Endothelial cell of umbilical vein (primary cell): Measurements from ENCODE around the gene ZNF689. TPM values are rescaled to one million over a fixed set of nuclear protein-coding genes. Genes with fewer than 3 reads are reported as not detected.

Experiments used
- BruUV-seq: library from RNA; stranded (reverse); fragments of 400-500 nt; replicated peaks from 2 replicates; lab custom pipeline; 2021; lab: Mats Ljungman, UMichigan
- CTCF ChIA-PET: fragments of 300-600, 350-600 bp; sonication (Branson Sonifier 250); formaldehyde crosslinking; loops from one replicate; lab custom pipeline; 2021; ENCODE audit warnings: antibody characterized with exemption, inconsistent platforms; lab: Charles Lee
- POLR2A ChIA-PET: fragments of 300-600, 350-600 bp; sonication (Branson Sonifier 250); formaldehyde crosslinking; loops from one replicate; lab custom pipeline; 2021; ENCODE audit warnings: antibody characterized with exemption, inconsistent platforms; lab: Charles Lee
- DNase-seq: peaks from one replicate; pipeline ENCODE4 v3.0.0-alpha.2; 2011; ENCODE audit warnings: low read depth, low spot score
- FAIRE-seq: peaks from 2 replicates; lab custom pipeline; 2011; peaks lifted over from hg19 to GRCh38; lab: Jason Lieb, UNC
- H2AFZ ChIP-seq: 2 replicates; pipeline ENCODE4 v1.6.0; 2012; ENCODE audit warnings: low read depth, low read length, control low read depth, inconsistent platforms
- H3K27ac ChIP-seq: 2 replicates; pipeline ENCODE4 v1.5.1; 2011; ENCODE audit warnings: low read depth, mild to moderate bottlenecking, control low read depth, low read length, moderate library complexity; ENCODE audit not compliant: insufficient read depth
- H3K27me3 ChIP-seq, 2 experiments: 2 replicates each; pipeline versions ENCODE4 v1.6.0 to v1.6.1; 2011; ENCODE audit warnings: low read length in 2 of 2, mixed read lengths in 1 of 2; ENCODE audit not compliant: control insufficient read depth in 2 of 2, insufficient read depth in 2 of 2
- H3K36me3 ChIP-seq, 2 experiments: 2 replicates in 1 of 2; 3 replicates in 1 of 2; pipeline ENCODE4 v1.5.1; 2011; ENCODE audit warnings: low read length in 2 of 2, mild to moderate bottlenecking in 1 of 2, moderate library complexity in 1 of 2; ENCODE audit not compliant: control insufficient read depth in 2 of 2, insufficient read depth in 2 of 2; ENCODE audit errors: extremely low read depth in 1 of 2
- H3K4me1 ChIP-seq: 3 replicates; pipeline ENCODE4 v1.5.1; 2011; ENCODE audit warnings: mild to moderate bottlenecking, low read length; ENCODE audit not compliant: control insufficient read depth, insufficient read depth; ENCODE audit errors: extremely low read depth
- H3K4me2 ChIP-seq: 2 replicates; pipeline ENCODE4 v1.6.1; 2011; ENCODE audit warnings: low read length, control low read depth, mixed read lengths; ENCODE audit not compliant: insufficient read depth
- H3K4me3 ChIP-seq, 3 experiments: fragments of 200-600 bp in 1 of 3; sonication (generic), shearing (Covaris generic) in 1 of 3; replicated peaks in 1 of 3; 2 replicates each; pipeline ENCODE4 v1.5.1; 2011 to 2016; ENCODE audit warnings: control low read depth in 3 of 3, low read length in 3 of 3, mild to moderate bottlenecking in 2 of 3, inconsistent platforms in 1 of 3, low read depth in 1 of 3, moderate library complexity in 1 of 3; ENCODE audit not compliant: insufficient read depth in 1 of 3
- H3K79me2 ChIP-seq: 2 replicates; pipeline ENCODE4 v1.6.0; 2012; ENCODE audit warnings: low read length, inconsistent platforms; ENCODE audit not compliant: control insufficient read depth, insufficient read depth
- H3K9ac ChIP-seq: replicated peaks from 2 replicates; pipeline ENCODE3; 2011; ENCODE audit warnings: low read length, control low read depth; ENCODE audit not compliant: insufficient read depth; ENCODE audit errors: extremely low read depth
- H3K9me1 ChIP-seq: replicated peaks from 3 replicates; pipeline ENCODE4 v1.6.0; 2011; ENCODE audit warnings: mild to moderate bottlenecking, low read length; ENCODE audit not compliant: control insufficient read depth, insufficient read depth; ENCODE audit errors: extremely low read depth
- H3K9me3 ChIP-seq: replicated peaks from 2 replicates; pipeline ENCODE4 v1.5.1; 2012; ENCODE audit warnings: low read length, inconsistent platforms; ENCODE audit not compliant: control insufficient read depth, insufficient read depth
- H4K20me1 ChIP-seq: replicated peaks from 2 replicates; pipeline ENCODE3; 2011; ENCODE audit warnings: mild to moderate bottlenecking, low read length; ENCODE audit not compliant: control insufficient read depth, insufficient read depth; ENCODE audit errors: extremely low read depth
- GATA2 ChIP-seq: IDR thresholded peaks from 2 replicates; pipeline ENCODE4 v1.7.0; 2011; ENCODE audit warnings: low read depth, mild to moderate bottlenecking, moderate library complexity, mixed read lengths, low read length; ENCODE audit not compliant: insufficient read length, insufficient read depth
- JUN ChIP-seq: IDR thresholded peaks from 2 replicates; pipeline ENCODE4 v1.6.1; 2011; ENCODE audit warnings: borderline replicate concordance, low read depth; ENCODE audit not compliant: insufficient read length, insufficient read depth
- MYC ChIP-seq: IDR thresholded peaks from one replicate; pipeline ENCODE4 v1.6.1; 2011; ENCODE audit warnings: mild to moderate bottlenecking, low read depth, low read length
- POLR2A ChIP-seq: IDR thresholded peaks from 2 replicates; pipeline ENCODE4 v1.6.1; 2012; ENCODE audit warnings: low read depth, mild to moderate bottlenecking, control low read depth, low read length
- POLR2AphosphoS5 ChIP-seq: IDR thresholded peaks from 2 replicates; pipeline ENCODE4 v1.6.1; 2012; ENCODE audit warnings: low read depth, mild to moderate bottlenecking, control low read depth, low read length, moderate library complexity; ENCODE audit not compliant: insufficient read depth
- dilution Hi-C: fragments of 300-500 bp; cut with MboI; formaldehyde crosslinking; loops from one replicate; pipeline ENCODE4 v1.15.0; 2019; ENCODE audit warnings: low sequenced_read_pairs; ENCODE audit not compliant: extremely low pct_ligation_motif_present
- intact Hi-C: fragments of 100-400 bp; cut with micrococcal nuclease; formaldehyde crosslinking; loops from one replicate; pipeline ENCODE4 v1.10.0; 2022
- polyA plus RNA-seq, 4 experiments: library from polyadenylated mRNA; depleted of rRNA in 3 of 4; stranded (reverse) in 3 of 4; unstranded in 1 of 4; fragments of >200 nt; gene quantifications; 2 replicates each; pipeline versions ENCODE4 v1.2.1 to v1.2.3, GENCODE V29; 2011 to 2012; ENCODE audit warnings: missing spikeins in 1 of 4
- total RNA-seq: library from RNA; stranded (reverse); gene quantifications from 2 replicates; pipeline ENCODE4 v1.2.3, GENCODE V29; 2021
- TF ChIP-seq, protein P1 (sequence below), 2 donors: IDR thresholded peaks; 1 replicate in 1 of 2; 2 replicates in 1 of 2; pipeline ENCODE4 v1.5.1; 2011; ENCODE audit warnings: low read length in 2 of 2, mild to moderate bottlenecking in 2 of 2, moderate library complexity in 2 of 2, control low read depth in 1 of 2, inconsistent platforms in 1 of 2, low read depth in 1 of 2; ENCODE audit not compliant: insufficient read depth in 1 of 2; ENCODE audit errors: extremely low read depth in 1 of 2
- TF ChIP-seq, protein P2 (sequence below): IDR thresholded peaks from 2 replicates; pipeline ENCODE4 v1.6.1; 2011; ENCODE audit not compliant: insufficient read depth, insufficient read length

ZNF689 gene
- total and polyA plus RNA-seq, 2 donors (not counting 3 experiments of a cell fraction or from before 2014, with no cell fraction given), result 7.5 to 8.4 TPM

DNA sequence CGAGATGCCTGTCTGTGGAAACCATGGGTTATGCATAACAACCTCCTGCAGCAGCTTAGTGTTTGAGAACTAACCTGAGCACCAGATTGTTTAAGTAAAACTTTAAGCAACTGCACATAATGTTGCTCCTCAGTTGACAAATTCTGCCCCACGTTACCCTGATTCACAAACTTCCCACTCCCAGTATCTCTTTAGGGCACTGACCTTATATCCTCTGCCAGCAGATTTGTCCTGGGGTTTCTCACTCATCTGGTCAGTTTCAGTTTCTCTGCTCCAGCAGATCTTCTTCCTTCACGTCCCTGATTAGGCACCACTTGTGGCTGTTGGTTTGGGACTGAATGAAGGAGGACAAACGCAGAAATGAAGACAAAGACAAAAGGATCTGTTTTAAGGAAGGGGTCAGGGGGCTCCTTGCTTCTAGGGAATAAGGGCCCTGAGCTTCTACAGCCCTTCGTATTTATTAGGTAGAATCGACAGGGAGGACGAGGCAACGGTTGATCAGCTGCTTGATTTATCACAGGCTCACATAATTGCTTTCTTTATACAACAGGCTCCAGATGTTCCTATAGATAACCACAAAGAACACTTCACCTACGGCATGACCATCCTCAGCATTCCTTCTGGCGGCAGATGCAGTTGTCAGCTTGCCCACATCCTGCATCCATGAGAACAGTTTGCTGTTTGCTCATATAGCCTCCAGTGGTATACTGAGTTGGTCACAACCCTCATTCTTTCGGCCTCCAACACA lies 13.5 kb upstream of the ZNF689 start:
- H3K36me3 ChIP-seq, result no peaks in the 10 kb centered on the region
- peaks cover 12% of the 10 kb centered on the region in 2 experiments for H3K27me3 ChIP-seq
- H3K27ac ChIP-seq, result no peak overlapping the region
- no peaks in the 10 kb centered on the region for H3K79me2 ChIP-seq
- BruUV-seq, result no TSS peak
- no peaks in the 10 kb centered on the region for H3K9me3 ChIP-seq
- ChIA-PET POLR2A (no interaction called here), CTCF (interaction anchor here (1.3 to 1.8 kb wide), 2 partner anchors 14 to 25 kb away, joined by 4 read pairs; no protein-coding TSS in a partner anchor)
- H3K9me1 ChIP-seq, result no peaks in the 10 kb centered on the region
- no peak for DNase-seq
- no peak overlapping the region for H3K9ac ChIP-seq
- TF ChIP-seq JUN (no peak), GATA2 (no peak), MYC (no peak), POLR2A (no peak), POLR2AphosphoS5 (no peak)
- TF ChIP-seq, protein P1, sequence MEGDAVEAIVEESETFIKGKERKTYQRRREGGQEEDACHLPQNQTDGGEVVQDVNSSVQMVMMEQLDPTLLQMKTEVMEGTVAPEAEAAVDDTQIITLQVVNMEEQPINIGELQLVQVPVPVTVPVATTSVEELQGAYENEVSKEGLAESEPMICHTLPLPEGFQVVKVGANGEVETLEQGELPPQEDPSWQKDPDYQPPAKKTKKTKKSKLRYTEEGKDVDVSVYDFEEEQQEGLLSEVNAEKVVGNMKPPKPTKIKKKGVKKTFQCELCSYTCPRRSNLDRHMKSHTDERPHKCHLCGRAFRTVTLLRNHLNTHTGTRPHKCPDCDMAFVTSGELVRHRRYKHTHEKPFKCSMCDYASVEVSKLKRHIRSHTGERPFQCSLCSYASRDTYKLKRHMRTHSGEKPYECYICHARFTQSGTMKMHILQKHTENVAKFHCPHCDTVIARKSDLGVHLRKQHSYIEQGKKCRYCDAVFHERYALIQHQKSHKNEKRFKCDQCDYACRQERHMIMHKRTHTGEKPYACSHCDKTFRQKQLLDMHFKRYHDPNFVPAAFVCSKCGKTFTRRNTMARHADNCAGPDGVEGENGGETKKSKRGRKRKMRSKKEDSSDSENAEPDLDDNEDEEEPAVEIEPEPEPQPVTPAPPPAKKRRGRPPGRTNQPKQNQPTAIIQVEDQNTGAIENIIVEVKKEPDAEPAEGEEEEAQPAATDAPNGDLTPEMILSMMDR (IDR thresholded peaks at IDR 0.05; ENCODE audit: extremely low read depth in 1 of 2, insufficient read depth in 1 of 2, low read depth in 1 of 2, low read length in 2 of 2), result no peak
- TF ChIP-seq, protein P2, sequence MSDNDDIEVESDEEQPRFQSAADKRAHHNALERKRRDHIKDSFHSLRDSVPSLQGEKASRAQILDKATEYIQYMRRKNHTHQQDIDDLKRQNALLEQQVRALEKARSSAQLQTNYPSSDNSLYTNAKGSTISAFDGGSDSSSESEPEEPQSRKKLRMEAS, result no peak
- no peak for FAIRE-seq
- H2AFZ ChIP-seq, result no peak overlapping the region
- H4K20me1 ChIP-seq, result no peaks in the 10 kb centered on the region
- no peaks in the 10 kb centered on the region for H3K4me1 ChIP-seq
- H3K4me2 ChIP-seq, result no peak overlapping the region
- intact Hi-C loops (no loop called here), dilution Hi-C loops (no loop called here)
- H3K4me3 ChIP-seq, result no peak overlapping the region
